ENCODE data around the gene SLC2A1. TPM values are rescaled to one million over a fixed set of nuclear protein-coding genes. Genes with fewer than 3 reads are reported as not detected.

SLC2A1 gene
- total and polyA plus RNA-seq, 2 experiments from 2014 or later: 271 to 301 TPM

GRCh38 chr1:43001434-43001833 lies 42.8 kb upstream of the SLC2A1 start:
- H3K9me3 ChIP-seq (ENCODE audit: low read depth): no peaks in the 10 kb centered on the region
- H3K27me3 ChIP-seq: no peaks in the 10 kb centered on the region
- no peak overlapping the region for H3K4me3 ChIP-seq
- no peak overlapping the region for H2AFZ ChIP-seq
- DNase-seq (ENCODE audit: low spot score): no peak
- H3K27ac ChIP-seq: no peak overlapping the region
- peaks cover 12% of the 10 kb centered on the region for H3K4me1 ChIP-seq (ENCODE audit: insufficient read depth)
- no peaks in the 10 kb centered on the region for H3K79me2 ChIP-seq
- no peaks in the 10 kb centered on the region for H4K20me1 ChIP-seq (ENCODE audit: insufficient read depth, poor library complexity, severe bottlenecking)
- no peaks in the 10 kb centered on the region for H3K36me3 ChIP-seq (replicated peaks; ENCODE audit: insufficient read depth, low read depth)
- TF ChIP-seq EZH2 (IDR thresholded peaks at IDR 0.05; ENCODE audit: borderline replicate concordance): no peak
- TF ChIP-seq EZH2phosphoT487 (IDR thresholded peaks at IDR 0.05; ENCODE audit: low read depth, severe bottlenecking, unreplicated experiment): no peak
- TF ChIP-seq CTCF (IDR thresholded peaks at IDR 0.05; ENCODE audit: poor library complexity): no peak
- no peak overlapping the region for H3K4me2 ChIP-seq
- H3K9me2 ChIP-seq (replicated peaks; ENCODE audit: insufficient read depth): no peaks in the 10 kb centered on the region

- H3K79me2 ChIP-seq: no peaks in the 10 kb centered on the region
- no peaks in the 10 kb centered on the region for H4K20me1 ChIP-seq (ENCODE audit: insufficient read depth, poor library complexity, severe bottlenecking)
- no peak overlapping the region for H3K4me3 ChIP-seq
- H3K4me1 ChIP-seq (ENCODE audit: insufficient read depth): peaks cover 5% of the 10 kb centered on the region
- H2AFZ ChIP-seq: no peak overlapping the region
- no peak overlapping the region for H3K4me2 ChIP-seq
- no peak for TF ChIP-seq CTCF (IDR thresholded peaks at IDR 0.05; ENCODE audit: poor library complexity)
- no peak for TF ChIP-seq EZH2 (IDR thresholded peaks at IDR 0.05; ENCODE audit: borderline replicate concordance)
- no peak for TF ChIP-seq EZH2phosphoT487 (IDR thresholded peaks at IDR 0.05; ENCODE audit: low read depth, severe bottlenecking, unreplicated experiment)
- H3K36me3 ChIP-seq (replicated peaks; ENCODE audit: insufficient read depth, low read depth): no peaks in the 10 kb centered on the region
- WGBS (ENCODE audit: low lambda C conversion rate, missing lambda C conversion rate): 83% methylated on average over 1 of the region's 1 CpG
- no peak overlapping the region for H3K27ac ChIP-seq
- no peaks in the 10 kb centered on the region for H3K9me3 ChIP-seq (ENCODE audit: low read depth)
- no peaks in the 10 kb centered on the region for H3K9me2 ChIP-seq (replicated peaks; ENCODE audit: insufficient read depth)
- H3K27me3 ChIP-seq: no peaks in the 10 kb centered on the region
- DNase-seq (ENCODE audit: low spot score): no peak
Observed at GRCh38 chr1:43000271-43000670, 41.6 kb upstream of the SLC2A1 start.

- Histone ChIP-seq H3K9me2 (replicated peaks; ENCODE audit: insufficient read depth) (no peaks in the 10 kb centered on the region), H3K4me2 (no peak overlapping the region), H3K27me3 (no peaks in the 10 kb centered on the region), H3K4me3 (no peak overlapping the region), H3K9me3 (ENCODE audit: low read depth) (no peaks in the 10 kb centered on the region), H3K4me1 (ENCODE audit: insufficient read depth) (peaks cover 5% of the 10 kb centered on the region), H3K79me2 (no peaks in the 10 kb centered on the region), H2AFZ (no peak overlapping the region), H3K36me3 (replicated peaks; ENCODE audit: insufficient read depth, low read depth) (no peaks in the 10 kb centered on the region), H3K27ac (peak overlapping the region; percentile 51), H4K20me1 (ENCODE audit: insufficient read depth, poor library complexity, severe bottlenecking) (no peaks in the 10 kb centered on the region)
- no peak for DNase-seq (ENCODE audit: low spot score)
- TF ChIP-seq CTCF (IDR thresholded peaks at IDR 0.05; ENCODE audit: poor library complexity) (no peak), EZH2 (IDR thresholded peaks at IDR 0.05; ENCODE audit: borderline replicate concordance) (no peak), EZH2phosphoT487 (IDR thresholded peaks at IDR 0.05; ENCODE audit: low read depth, severe bottlenecking, unreplicated experiment) (no peak)
Observed at GRCh38 chr1:42999308-42999707, 40.6 kb upstream of the SLC2A1 start.

- H2AFZ ChIP-seq: no peak overlapping the region
- no peaks in the 10 kb centered on the region for H3K27me3 ChIP-seq
- H3K4me1 ChIP-seq (ENCODE audit: insufficient read depth): peaks cover 5% of the 10 kb centered on the region
- DNase-seq (ENCODE audit: low spot score): no peak
- H3K4me2 ChIP-seq: no peak overlapping the region
- TF ChIP-seq EZH2 (IDR thresholded peaks at IDR 0.05; ENCODE audit: borderline replicate concordance): no peak
- TF ChIP-seq EZH2phosphoT487 (IDR thresholded peaks at IDR 0.05; ENCODE audit: low read depth, severe bottlenecking, unreplicated experiment): no peak
- no peak for TF ChIP-seq CTCF (IDR thresholded peaks at IDR 0.05; ENCODE audit: poor library complexity)
- no peaks in the 10 kb centered on the region for H3K36me3 ChIP-seq (replicated peaks; ENCODE audit: insufficient read depth, low read depth)
- WGBS (ENCODE audit: low lambda C conversion rate, missing lambda C conversion rate): 74% methylated on average over 2 of the region's 2 CpGs
- no peak overlapping the region for H3K4me3 ChIP-seq
- no peaks in the 10 kb centered on the region for H3K79me2 ChIP-seq
- peak overlapping the region; percentile 51 for H3K27ac ChIP-seq
- H3K9me3 ChIP-seq (ENCODE audit: low read depth): no peaks in the 10 kb centered on the region
- H4K20me1 ChIP-seq (ENCODE audit: insufficient read depth, poor library complexity, severe bottlenecking): no peaks in the 10 kb centered on the region
- no peaks in the 10 kb centered on the region for H3K9me2 ChIP-seq (replicated peaks; ENCODE audit: insufficient read depth)
Observed at GRCh38 chr1:42998386-42998785, 39.7 kb upstream of the SLC2A1 start.
